22Rv1 (cell line): ENCODE data around the gene PAPOLA.

Experiments
- CTCF ChIP-seq: fragments of 450-650 bp; IDR thresholded peaks from 2 replicates; pipeline ENCODE4 v1.5.1; 2017; ENCODE audit warnings: mild to moderate bottlenecking
- ZFX ChIP-seq: fragments of 450-650 bp; IDR thresholded peaks from 2 replicates; pipeline ENCODE4 v1.6.1; 2017; ENCODE audit warnings: antibody characterized with exemption, borderline replicate concordance

DNA sequence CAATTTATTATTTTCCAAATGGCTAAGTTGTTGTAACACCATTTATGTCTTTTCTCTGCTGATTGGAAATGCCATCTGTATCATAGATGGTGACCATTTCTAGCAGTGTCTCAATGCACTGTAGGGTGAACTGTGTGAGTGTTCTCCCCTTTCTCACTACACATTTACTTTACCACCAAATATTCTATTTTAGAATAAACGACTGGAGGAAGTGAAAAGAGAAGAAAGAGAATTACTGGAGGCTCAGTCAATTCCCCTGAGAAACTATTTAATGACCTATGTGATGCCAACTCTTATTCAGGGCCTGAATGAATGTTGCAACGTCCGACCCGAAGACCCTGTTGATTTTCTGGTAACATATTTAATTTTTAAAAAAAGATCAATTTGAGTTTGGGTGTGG, 15.5 kb upstream of the PAPOLA start:
- TF ChIP-seq CTCF (no peak), ZFX (no peak)
